ENCODE results near the gene SCRN3.

SCRN3 gene

DNA sequence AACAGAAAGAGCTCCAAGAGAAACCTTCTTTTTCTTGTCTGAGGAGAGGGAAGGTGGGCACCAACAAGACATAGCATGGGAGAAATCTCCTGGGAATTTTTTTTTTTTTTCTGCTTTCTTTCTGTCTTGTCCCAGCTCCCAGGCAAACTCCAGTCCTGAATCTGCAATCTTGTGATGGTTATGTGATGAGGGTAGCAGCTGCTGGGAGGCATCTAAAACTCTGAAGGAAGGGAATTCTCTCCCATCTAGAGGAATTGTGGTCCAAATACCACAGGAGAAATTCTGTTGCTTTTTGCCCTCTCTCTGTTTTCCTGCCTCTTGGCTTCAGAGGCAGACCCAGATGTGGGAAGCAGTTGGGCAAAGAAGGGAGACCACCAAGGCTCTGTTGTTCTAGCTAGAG is 16.7 kb downstream of the SCRN3 start:
- DNase-seq = no peak

DNA sequence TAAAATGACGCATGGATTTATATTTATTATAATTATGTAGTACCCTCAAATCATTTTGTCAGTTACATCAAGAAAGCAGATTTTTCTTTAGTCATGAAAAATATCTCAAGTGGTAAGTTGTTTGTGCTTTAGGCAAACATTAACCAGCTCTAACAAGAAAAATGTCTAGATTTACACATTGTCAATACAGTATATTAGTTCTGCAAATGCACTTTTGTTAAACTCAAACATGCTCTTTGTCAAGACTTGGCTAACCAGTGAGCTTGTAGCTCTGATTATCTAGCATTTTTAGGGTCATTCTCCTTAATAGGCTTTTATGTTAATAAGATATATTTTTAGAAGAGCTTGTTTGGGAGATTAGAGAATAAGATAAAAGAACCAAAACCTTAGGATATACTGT is 32.7 kb downstream of the SCRN3 start:
- DNase-seq = no peak

- DNase-seq = no peak
These were observed 34.5 kb downstream of the SCRN3 start for GRCh38 chr2:174430066-174430465.

DNA sequence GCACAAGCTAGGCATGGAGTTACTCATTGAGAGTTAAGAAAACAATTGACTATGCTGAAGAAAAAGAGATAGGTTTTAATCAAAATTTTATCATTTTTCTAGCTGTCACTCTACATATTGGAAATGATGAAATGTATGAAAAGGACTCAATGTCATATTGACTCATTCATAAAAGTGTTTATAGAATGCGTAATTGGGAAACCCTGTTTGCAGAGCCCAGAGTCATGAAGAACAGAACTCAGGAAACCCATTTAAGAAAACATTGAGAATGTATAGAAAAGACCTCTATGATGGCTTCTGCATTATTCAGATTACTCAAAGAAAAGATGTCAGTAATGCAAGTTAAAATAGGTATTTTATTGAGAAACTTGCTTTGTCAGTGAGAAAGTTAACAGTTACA is 36.4 kb downstream of the SCRN3 start:
- DNase-seq = no peak

- DNase-seq = no peak
These were observed 40.8 kb downstream of the SCRN3 start for GRCh38 chr2:174436351-174436750.

- no peak for DNase-seq
These were observed 42.8 kb downstream of the SCRN3 start for GRCh38 chr2:174438146-174438886.

- no peak for DNase-seq
These were observed 43.8 kb downstream of the SCRN3 start for GRCh38 chr2:174439323-174439722.

- DNase-seq = no peak
These were observed 44.4 kb downstream of the SCRN3 start for GRCh38 chr2:174439950-174440349.

DNA sequence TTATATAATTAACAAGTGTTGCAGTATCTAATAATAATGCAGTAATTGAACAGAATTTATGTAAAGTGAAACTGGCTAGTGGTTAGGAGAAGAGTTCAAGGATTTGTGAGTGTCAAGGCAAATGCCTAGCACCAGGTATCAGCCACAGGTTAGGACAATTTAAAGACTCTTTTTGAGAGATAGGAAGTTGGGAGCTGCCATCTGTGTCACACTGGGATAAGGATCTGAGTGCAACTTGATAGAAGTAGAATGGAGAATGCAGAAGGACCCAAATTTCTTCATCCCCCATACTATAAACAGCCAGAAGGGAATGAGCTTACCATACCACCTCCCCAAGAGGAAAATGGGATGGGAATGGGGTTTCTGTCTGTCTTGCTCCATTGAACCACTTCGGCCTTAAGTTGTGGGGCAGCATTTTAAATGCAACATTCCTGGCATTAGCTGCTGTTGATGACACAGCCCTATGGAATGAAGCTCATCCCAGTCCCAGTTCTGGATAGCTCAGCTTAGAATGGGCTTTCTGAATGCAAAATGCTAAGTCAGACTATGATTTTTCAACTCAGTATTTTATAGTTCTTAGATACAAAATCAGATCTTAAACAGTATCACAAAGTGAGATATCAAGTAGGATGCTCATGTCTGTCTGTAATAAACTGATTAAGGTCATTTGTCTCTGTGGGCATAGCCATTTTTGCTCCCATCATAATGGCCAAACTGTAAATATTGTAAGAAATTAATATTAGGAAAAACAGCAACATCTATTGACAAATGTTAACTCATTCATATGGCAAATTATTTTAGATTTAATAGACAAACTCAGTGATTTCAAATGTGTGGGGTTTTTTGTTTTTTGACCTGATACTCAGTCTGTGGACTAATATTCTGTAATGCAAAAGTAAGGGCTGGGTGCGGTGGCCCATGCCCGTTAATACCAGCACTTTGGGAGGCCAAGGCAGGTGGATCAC is 47.3 kb downstream of the SCRN3 start:
- no peak for DNase-seq

- DNase-seq = no peak
These were observed 49.2 kb downstream of the SCRN3 start for GRCh38 chr2:174444761-174445160.

DNA sequence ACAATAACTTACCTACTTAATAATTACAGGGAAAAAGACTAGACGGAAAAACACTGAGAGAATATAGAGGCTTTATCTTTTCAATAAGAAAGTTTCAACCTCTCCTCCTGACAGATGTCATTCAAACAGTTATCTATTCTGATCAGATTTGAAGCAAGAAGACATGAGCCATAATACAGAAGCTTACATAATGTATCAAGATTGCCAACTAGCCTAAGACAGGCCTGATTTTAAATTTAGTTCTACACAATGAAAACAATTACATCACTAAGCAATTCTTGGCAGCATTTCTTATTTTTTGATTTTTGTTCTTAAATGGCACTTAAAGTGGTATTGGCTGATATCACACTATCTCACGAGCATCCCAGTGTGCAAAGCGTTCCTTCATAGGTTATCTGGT is 49.7 kb downstream of the SCRN3 start:
- no peak for DNase-seq

GRCh38 chr2:174446531-174446930 is 51.0 kb downstream of the SCRN3 start:
- no peak for DNase-seq

DNA sequence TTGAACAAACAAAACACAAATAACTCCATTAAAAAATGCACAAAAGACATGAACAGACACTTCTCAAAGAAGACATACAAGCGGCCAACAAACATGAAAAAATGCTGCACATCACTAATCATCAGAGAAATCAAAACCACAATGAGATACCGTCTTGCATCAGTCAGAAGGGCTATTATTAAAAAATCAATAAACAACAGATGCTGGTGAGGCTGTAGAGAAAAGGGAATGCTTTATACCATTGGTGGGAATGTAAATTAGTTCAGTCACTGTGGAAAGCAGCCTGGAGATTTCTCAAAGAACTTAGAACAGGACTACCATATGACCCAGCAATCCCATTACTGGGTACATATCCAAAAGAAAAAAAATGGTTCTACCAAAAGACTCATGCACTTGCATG is 53.5 kb downstream of the SCRN3 start:
- no peak for DNase-seq

- DNase-seq = no peak
These were observed 54.7 kb downstream of the SCRN3 start for GRCh38 chr2:174450021-174450816.

DNA sequence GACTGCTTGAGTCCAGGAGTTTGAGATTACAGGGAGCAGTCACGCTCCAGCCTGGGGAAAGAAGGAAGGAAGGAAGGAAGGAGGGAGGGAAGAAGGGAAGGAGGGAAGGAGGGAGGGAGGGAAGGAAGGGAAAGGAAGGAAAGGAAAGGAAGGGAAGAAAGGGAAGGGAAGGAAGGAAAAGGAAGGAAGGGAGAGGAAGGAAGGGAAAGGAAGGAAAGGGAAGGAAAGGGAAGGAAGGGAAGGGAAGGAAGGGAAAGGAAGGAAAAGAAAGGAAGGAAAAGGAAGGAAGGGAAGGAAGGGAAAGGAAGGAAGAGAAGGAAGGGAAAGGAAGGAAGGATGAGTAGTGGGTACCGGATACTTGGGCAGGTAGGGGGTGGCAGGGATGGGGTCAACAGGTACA is 59.0 kb downstream of the SCRN3 start:
- no peak for DNase-seq

- no peak for DNase-seq
These were observed 65.7 kb downstream of the SCRN3 start for GRCh38 chr2:174461221-174461620.

DNA sequence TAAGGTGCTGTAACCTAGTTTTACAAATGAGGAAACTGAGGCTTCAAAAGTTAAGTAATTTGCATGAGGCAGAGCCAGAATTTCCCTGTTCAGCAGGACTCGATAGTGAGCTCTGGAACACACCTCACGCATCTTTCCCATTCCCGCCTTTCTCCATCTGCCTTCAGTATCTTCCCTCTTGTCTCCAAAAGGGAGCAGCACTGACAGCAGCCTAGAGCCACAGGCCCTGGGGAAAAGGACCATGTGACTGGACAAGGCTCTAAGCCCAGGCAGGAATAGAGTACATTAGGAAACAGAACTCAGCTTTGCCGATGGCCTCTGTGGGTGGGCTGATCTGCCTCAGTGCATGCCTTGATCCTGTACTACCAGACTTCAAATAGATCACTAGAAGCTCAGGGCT is 69.8 kb downstream of the SCRN3 start:
- no peak for DNase-seq

- no peak for DNase-seq
These were observed 78.3 kb downstream of the SCRN3 start for GRCh38 chr2:174473796-174474195.

- DNase-seq = no peak
These were observed 82.2 kb downstream of the SCRN3 start for GRCh38 chr2:174477759-174478158.
